ENCODE measurements around the gene TMEM35A. TPM values are rescaled to one million over a fixed set of nuclear protein-coding genes. Genes with fewer than 3 reads are reported as not detected.

Gene TMEM35A
- total RNA-seq, 2 donors from 2014 or later, result 0.75 to 0.80 TPM

DNA sequence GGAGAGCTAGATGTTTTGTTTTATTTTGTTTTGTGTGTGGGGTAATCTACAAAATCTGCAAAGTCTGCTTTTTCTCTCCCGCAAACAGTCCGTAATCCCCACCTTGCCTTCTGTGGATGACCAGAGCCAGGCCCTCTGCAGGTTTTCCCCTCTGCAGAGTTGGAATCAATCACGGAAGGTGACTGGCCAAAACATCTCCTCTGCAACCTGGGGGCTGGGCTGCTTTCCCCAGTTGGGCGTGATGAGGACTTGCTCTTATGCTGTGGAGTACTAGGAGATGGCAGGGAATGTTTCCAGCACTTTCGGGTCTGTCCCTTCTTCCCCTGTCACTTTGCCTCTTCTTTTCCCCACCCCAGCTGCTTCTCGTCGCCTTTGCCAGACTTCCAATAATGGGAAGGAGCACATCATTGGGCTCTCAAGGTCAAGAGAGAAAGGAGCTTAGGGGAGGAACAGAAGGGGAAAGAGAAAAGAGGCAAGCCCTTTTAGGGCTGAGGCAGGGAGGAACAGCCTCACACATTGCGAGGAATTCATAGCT, 1.1 kb downstream of the TMEM35A start:
- no peak overlapping the region for H3K4me3 ChIP-seq (ENCODE audit: low read length)
- peak; percentile 51 for DNase-seq
- H3K9me3 Mint-ChIP-seq, result peaks cover 55% of the 10 kb centered on the region
- H3K4me1 ChIP-seq (ENCODE audit: control insufficient read depth, insufficient read depth, low read length), result no peaks in the 10 kb centered on the region
- TF ChIP-seq, protein P1, sequence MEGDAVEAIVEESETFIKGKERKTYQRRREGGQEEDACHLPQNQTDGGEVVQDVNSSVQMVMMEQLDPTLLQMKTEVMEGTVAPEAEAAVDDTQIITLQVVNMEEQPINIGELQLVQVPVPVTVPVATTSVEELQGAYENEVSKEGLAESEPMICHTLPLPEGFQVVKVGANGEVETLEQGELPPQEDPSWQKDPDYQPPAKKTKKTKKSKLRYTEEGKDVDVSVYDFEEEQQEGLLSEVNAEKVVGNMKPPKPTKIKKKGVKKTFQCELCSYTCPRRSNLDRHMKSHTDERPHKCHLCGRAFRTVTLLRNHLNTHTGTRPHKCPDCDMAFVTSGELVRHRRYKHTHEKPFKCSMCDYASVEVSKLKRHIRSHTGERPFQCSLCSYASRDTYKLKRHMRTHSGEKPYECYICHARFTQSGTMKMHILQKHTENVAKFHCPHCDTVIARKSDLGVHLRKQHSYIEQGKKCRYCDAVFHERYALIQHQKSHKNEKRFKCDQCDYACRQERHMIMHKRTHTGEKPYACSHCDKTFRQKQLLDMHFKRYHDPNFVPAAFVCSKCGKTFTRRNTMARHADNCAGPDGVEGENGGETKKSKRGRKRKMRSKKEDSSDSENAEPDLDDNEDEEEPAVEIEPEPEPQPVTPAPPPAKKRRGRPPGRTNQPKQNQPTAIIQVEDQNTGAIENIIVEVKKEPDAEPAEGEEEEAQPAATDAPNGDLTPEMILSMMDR (conservative IDR thresholded peaks at IDR 0.05), result no peak
- H3K4me1 Mint-ChIP-seq, result peaks cover 5% of the 10 kb centered on the region
- WGBS, 2 experiments (ENCODE audit: insufficient coverage in 1 of 2, insufficient read length in 1 of 2), result 39% methylated on average over 6 of the region's 8 CpGs; no CpG with 5 or more reads in 1 of the 2 experiments
- no peak overlapping the region for H3K27ac ChIP-seq (ENCODE audit: low read depth, low read length)
- H3K27me3 Mint-ChIP-seq (ENCODE audit: insufficient read depth), result peaks cover 17% of the 10 kb centered on the region
- no peak overlapping the region for H3K9ac ChIP-seq (ENCODE audit: extremely low read depth, low read length, poor library complexity, severe bottlenecking)
- no peaks in the 10 kb centered on the region for H3K36me3 ChIP-seq (ENCODE audit: control insufficient read depth, insufficient read depth, low read length)
- H3K27ac Mint-ChIP-seq, result no peak overlapping the region
- no peaks in the 10 kb centered on the region for H3K36me3 Mint-ChIP-seq (ENCODE audit: low read depth)
- no peaks in the 10 kb centered on the region for H3K9me3 ChIP-seq (ENCODE audit: control insufficient read depth, low read length)
- peak overlapping the region; percentile 69 for H3K4me3 Mint-ChIP-seq
- no peaks in the 10 kb centered on the region for H3K27me3 ChIP-seq (ENCODE audit: control insufficient read depth, insufficient read depth, low read length, poor library complexity, severe bottlenecking)

DNA sequence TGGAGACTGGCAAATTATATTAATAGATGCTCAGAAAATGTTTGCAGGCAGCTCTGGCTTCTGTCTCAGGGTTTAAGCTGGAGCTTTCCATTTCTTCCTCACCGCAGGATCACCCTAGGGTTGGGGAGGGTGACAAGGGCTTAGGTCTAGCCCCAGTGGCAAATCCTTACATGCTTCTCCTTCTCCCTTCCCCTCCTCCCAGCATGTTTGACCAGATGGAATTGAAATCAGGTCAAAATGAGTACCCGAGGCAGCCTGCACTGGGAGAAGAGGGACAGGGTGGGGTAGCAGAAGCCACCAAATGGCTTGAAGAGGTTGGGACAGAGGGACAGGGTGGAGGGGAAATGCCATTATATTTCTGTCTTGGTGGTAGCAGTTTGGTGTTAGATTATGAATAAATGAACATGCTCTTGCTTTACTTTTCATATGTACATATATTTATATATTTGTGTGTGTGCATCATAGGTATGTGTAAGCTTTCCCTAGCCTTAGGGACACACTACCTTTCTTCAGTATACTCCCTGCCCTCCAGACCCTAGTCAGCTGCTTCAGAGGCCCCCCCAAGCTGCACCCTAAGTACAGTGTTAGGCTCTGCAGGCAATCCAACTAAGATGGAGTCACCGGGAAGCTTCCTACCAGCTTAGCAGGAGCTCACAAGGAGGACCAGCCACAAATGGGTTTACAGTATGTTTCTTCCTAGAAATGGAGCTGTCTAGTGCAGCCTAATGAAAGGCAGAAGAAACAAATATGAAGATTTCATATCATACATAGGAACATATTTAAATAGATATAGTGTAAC, 1.8 kb downstream of the TMEM35A start:
- Histone ChIP-seq H3K4me3 (ENCODE audit: low read length) (no peak overlapping the region), H3K36me3 (ENCODE audit: control insufficient read depth, insufficient read depth, low read length) (no peaks in the 10 kb centered on the region), H3K9me3 (ENCODE audit: control insufficient read depth, low read length) (no peaks in the 10 kb centered on the region), H3K27ac (ENCODE audit: low read depth, low read length) (no peak overlapping the region), H3K4me1 (ENCODE audit: control insufficient read depth, insufficient read depth, low read length) (no peaks in the 10 kb centered on the region), H3K9ac (ENCODE audit: extremely low read depth, low read length, poor library complexity, severe bottlenecking) (no peak overlapping the region), H3K27me3 (ENCODE audit: control insufficient read depth, insufficient read depth, low read length, poor library complexity, severe bottlenecking) (no peaks in the 10 kb centered on the region)
- Mint-ChIP-seq H3K36me3 (ENCODE audit: low read depth) (no peaks in the 10 kb centered on the region), H3K4me1 (peaks cover 5% of the 10 kb centered on the region), H3K4me3 (no peak overlapping the region), H3K9me3 (peaks cover 53% of the 10 kb centered on the region), H3K27ac (no peak overlapping the region), H3K27me3 (ENCODE audit: insufficient read depth) (peaks cover 17% of the 10 kb centered on the region)
- TF ChIP-seq, protein P1 (conservative IDR thresholded peaks at IDR 0.05), result no peak
- no peak for DNase-seq
- WGBS, 2 experiments (ENCODE audit: insufficient coverage in 1 of 2, insufficient read length in 1 of 2), result 71 to 76% methylated on average over 1 to 3 of the region's 3 CpGs

DNA sequence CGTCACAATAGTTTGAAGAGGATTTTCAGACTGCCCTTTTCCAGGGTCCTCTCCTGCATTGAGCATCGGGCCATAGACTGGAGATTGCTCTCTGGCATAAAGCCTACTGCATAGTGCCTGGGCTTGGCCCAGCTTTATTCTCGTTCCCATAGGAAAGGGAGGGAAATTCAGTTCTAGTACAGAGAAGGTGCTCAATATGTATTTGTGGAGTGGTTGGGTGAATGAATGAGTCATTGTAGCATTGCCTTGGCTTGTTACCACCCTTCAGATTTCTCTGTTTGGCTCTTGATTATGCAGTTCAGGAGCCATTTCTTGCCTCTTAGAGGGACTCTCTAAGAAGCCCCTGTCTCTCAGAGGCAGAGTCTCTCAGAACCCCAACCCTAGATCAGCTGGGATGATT, 2.6 kb downstream of the TMEM35A start:
- Histone ChIP-seq H3K9ac (ENCODE audit: extremely low read depth, low read length, poor library complexity, severe bottlenecking) (no peak overlapping the region), H3K4me1 (ENCODE audit: control insufficient read depth, insufficient read depth, low read length) (no peaks in the 10 kb centered on the region), H3K27ac (ENCODE audit: low read depth, low read length) (no peak overlapping the region), H3K9me3 (ENCODE audit: control insufficient read depth, low read length) (no peaks in the 10 kb centered on the region), H3K27me3 (ENCODE audit: control insufficient read depth, insufficient read depth, low read length, poor library complexity, severe bottlenecking) (no peaks in the 10 kb centered on the region), H3K4me3 (ENCODE audit: low read length) (no peak overlapping the region), H3K36me3 (ENCODE audit: control insufficient read depth, insufficient read depth, low read length) (no peaks in the 10 kb centered on the region)
- Mint-ChIP-seq H3K36me3 (ENCODE audit: low read depth) (no peaks in the 10 kb centered on the region), H3K9me3 (peaks cover 46% of the 10 kb centered on the region), H3K4me1 (peaks cover 5% of the 10 kb centered on the region), H3K27ac (no peak overlapping the region), H3K4me3 (no peak overlapping the region), H3K27me3 (ENCODE audit: insufficient read depth) (peaks cover 17% of the 10 kb centered on the region)
- no peak for DNase-seq
- TF ChIP-seq, protein P1 (conservative IDR thresholded peaks at IDR 0.05), result no peak
- 91% methylated on average over 3 of the region's 3 CpGs; no CpG with 5 or more reads in 1 of the 2 experiments for WGBS, 2 experiments (ENCODE audit: insufficient coverage in 1 of 2, insufficient read length in 1 of 2)
